HCT116 (cell line): ENCODE results near the gene TIMM29. TPM values are rescaled to one million over a fixed set of nuclear protein-coding genes. Genes with fewer than 3 reads are reported as not detected.

Experiments
- ATAC-seq: fragments of 200-7000 bp; cut with Tn5 transposase; 2 replicates; pipeline ENCODE4 v1.9.1; 2020; ENCODE audit warnings: mild to moderate bottlenecking, moderate library complexity
- BruUV-seq: library from RNA; stranded (reverse); fragments of 400-500 nt; replicated peaks from 2 replicates; lab custom pipeline; 2021; lab: Mats Ljungman, UMichigan
- CTCF ChIA-PET: fragments of 300-600 bp; sonication (Branson Sonifier 250); formaldehyde crosslinking; loops from one replicate; lab custom pipeline; 2021; ENCODE audit warnings: antibody characterized with exemption; lab: Charles Lee
- POLR2A ChIA-PET: fragments of 300-600, 350-600 bp; sonication (Branson Sonifier 250); formaldehyde crosslinking; loops from one replicate; lab custom pipeline; 2021; ENCODE audit warnings: antibody characterized with exemption; lab: Charles Lee
- RAD21 ChIA-PET, 2 experiments: fragments of 300-600 bp; sonication (Branson Sonifier 250); formaldehyde crosslinking; loops; one replicate each; lab custom pipeline; 2023; ENCODE audit warnings: low total read pairs in 2 of 2; ENCODE audit not compliant: uncharacterized antibody in 2 of 2, unreplicated experiment in 2 of 2, low non-redundant PET in 1 of 2; lab: Charles Lee
- DNase-seq: peaks from one replicate; pipeline ENCODE4 v3.0.0-alpha.2; 2010; ENCODE audit warnings: low read depth, low spot score
- H2AFZ ChIP-seq: fragments of 200-600 bp; shearing (Covaris generic), sonication (generic); 2 replicates; pipeline ENCODE4 v1.6.1; 2017; ENCODE audit warnings: low read depth, mixed run types, mixed read lengths, antibody characterized with exemption, low read length; ENCODE audit not compliant: poor library complexity, severe bottlenecking
- H3K27ac ChIP-seq: 2 replicates; pipeline ENCODE4 v1.5.1; 2012; ENCODE audit warnings: low read depth, low read length
- H3K27me3 ChIP-seq: fragments of 200-600 bp; sonication (generic); 2 replicates; pipeline ENCODE4 v1.6.1; 2016; ENCODE audit warnings: mixed run types, low read length, mixed read lengths; ENCODE audit not compliant: insufficient read depth
- H3K36me3 ChIP-seq, 2 experiments: fragments of 200-500 bp in 1 of 2; fragments of 200-600 bp in 1 of 2; sonication (Bioruptor generic) in 1 of 2; sonication (generic) in 1 of 2; 2 replicates each; pipeline versions ENCODE4 v1.5.1 to v1.6.1; 2014 to 2016; ENCODE audit warnings: low read length in 2 of 2, inconsistent platforms in 1 of 2, mixed read lengths in 1 of 2, mixed run types in 1 of 2; ENCODE audit not compliant: insufficient read depth in 2 of 2, control insufficient read depth in 1 of 2
- H3K4me1 ChIP-seq, 2 experiments: fragments of 200-600 bp in 1 of 2; sonication (generic) in 1 of 2; 2 replicates each; pipeline versions ENCODE4 v1.5.1 to v1.6.1; 2012 to 2017; ENCODE audit warnings: low read length in 2 of 2, inconsistent platforms in 1 of 2, mild to moderate bottlenecking in 1 of 2, mixed read lengths in 1 of 2, mixed run types in 1 of 2, moderate library complexity in 1 of 2; ENCODE audit not compliant: insufficient read depth in 2 of 2, control insufficient read depth in 1 of 2
- H3K4me2 ChIP-seq: fragments of 200-600 bp; sonication (generic); 2 replicates; pipeline ENCODE4 v1.6.1; 2017; ENCODE audit warnings: mixed run types, low read length, mixed read lengths
- H3K4me3 ChIP-seq, 2 experiments: fragments of 200-600 bp in 1 of 2; sonication (generic) in 1 of 2; replicated peaks in 1 of 2; 2 replicates each; pipeline ENCODE4 v1.5.1; 2011 to 2016; ENCODE audit warnings: low read length in 2 of 2, control low read depth in 1 of 2, low read depth in 1 of 2, mild to moderate bottlenecking in 1 of 2, mixed read lengths in 1 of 2, mixed run types in 1 of 2
- H3K79me2 ChIP-seq: fragments of 200-600 bp; sonication (generic); 2 replicates; pipeline ENCODE4 v1.6.1; 2017; ENCODE audit warnings: mild to moderate bottlenecking, mixed run types, low read length, moderate library complexity, mixed read lengths; ENCODE audit not compliant: insufficient read depth
- H3K9ac ChIP-seq: fragments of 200-600 bp; sonication (generic); 2 replicates; pipeline ENCODE4 v1.6.1; 2016; ENCODE audit warnings: low read length, mixed read lengths
- H3K9me2 ChIP-seq: fragments of 200-600 bp; sonication (generic), shearing (Covaris generic); 2 replicates; pipeline ENCODE4 v1.6.1; 2017; ENCODE audit warnings: mixed run types, mild to moderate bottlenecking, moderate library complexity; ENCODE audit not compliant: insufficient read depth
- H3K9me3 ChIP-seq, 2 experiments: fragments of 200-500 bp in 1 of 2; fragments of 200-600 bp in 1 of 2; sonication (Bioruptor generic) in 1 of 2; sonication (generic) in 1 of 2; 2 replicates each; pipeline ENCODE4 v1.6.1; 2014 to 2017; ENCODE audit warnings: low read length in 2 of 2, mixed read lengths in 2 of 2, inconsistent platforms in 1 of 2, low read depth in 1 of 2, mild to moderate bottlenecking in 1 of 2, mixed run types in 1 of 2, moderate library complexity in 1 of 2; ENCODE audit not compliant: control insufficient read depth in 1 of 2, insufficient read depth in 1 of 2
- H4K20me1 ChIP-seq: fragments of 200-600 bp; sonication (generic), shearing (Covaris generic); 2 replicates; pipeline ENCODE4 v1.6.1; 2017; ENCODE audit warnings: mixed run types, mild to moderate bottlenecking, moderate library complexity; ENCODE audit not compliant: insufficient read depth
- CEBPB ChIP-seq: IDR thresholded peaks from 2 replicates; pipeline ENCODE4 v1.6.1; 2012; ENCODE audit warnings: low read depth
- EGR1 ChIP-seq: IDR thresholded peaks from 2 replicates; pipeline ENCODE4 v1.6.1; 2012; ENCODE audit warnings: low read depth
- ELF1 ChIP-seq: IDR thresholded peaks from 2 replicates; pipeline ENCODE4 v1.6.1; 2012; ENCODE audit warnings: low read depth, borderline replicate concordance
- EZH2phosphoT487 ChIP-seq: fragments of 200-600 bp; IDR thresholded peaks from 2 replicates; pipeline ENCODE4 v1.6.1; 2018; ENCODE audit warnings: antibody characterized with exemption, borderline replicate concordance
- FOSL1 ChIP-seq: IDR thresholded peaks from 2 replicates; pipeline ENCODE4 v1.6.1; 2012; ENCODE audit warnings: low read depth
- JUND ChIP-seq: IDR thresholded peaks from 2 replicates; pipeline ENCODE4 v1.6.1; 2012
- POLR2A ChIP-seq: IDR thresholded peaks from 2 replicates; pipeline ENCODE4 v1.7.0; 2011; ENCODE audit warnings: borderline replicate concordance; ENCODE audit not compliant: insufficient read depth, insufficient read length; ENCODE audit errors: extremely low read depth
- POLR2AphosphoS5 ChIP-seq: IDR thresholded peaks from 2 replicates; pipeline ENCODE4 v1.6.1; 2011; ENCODE audit warnings: mild to moderate bottlenecking, low read depth, low read length, moderate library complexity
- RAD21 ChIP-seq: IDR thresholded peaks from 2 replicates; pipeline ENCODE4 v1.6.1; 2012; ENCODE audit warnings: low read depth, mild to moderate bottlenecking
- SIN3A ChIP-seq: IDR thresholded peaks from 2 replicates; pipeline ENCODE4 v1.6.1; 2012; ENCODE audit warnings: low read depth
- SP1 ChIP-seq: IDR thresholded peaks from 2 replicates; pipeline ENCODE4 v1.6.1; 2012; ENCODE audit warnings: low read depth
- TCF7L2 ChIP-seq: IDR thresholded peaks from 2 replicates; pipeline ENCODE4 v1.7.0; 2011; ENCODE audit warnings: borderline replicate concordance, inconsistent platforms; ENCODE audit not compliant: insufficient read depth, insufficient read length; ENCODE audit errors: extremely low read depth
- ZFX ChIP-seq: fragments of 450-650 bp; IDR thresholded peaks from 2 replicates; pipeline ENCODE4 v1.6.1; 2017
- ZNF274 ChIP-seq: fragments of 200-500 bp; sonication (Bioruptor generic); IDR thresholded peaks from 2 replicates; pipeline ENCODE4 v1.6.1; 2014; ENCODE audit warnings: mild to moderate bottlenecking, low read depth, low read length, inconsistent platforms
- intact Hi-C: fragments of 100-400 bp; cut with micrococcal nuclease; formaldehyde crosslinking; loops from 2 replicates; pipeline ENCODE4 v1.10.0; 2022
- total RNA-seq: library from RNA; stranded (reverse); gene quantifications from one replicate; pipeline ENCODE4 v1.2.1, GENCODE V29; 2021; ENCODE audit not compliant: unreplicated experiment
- TF ChIP-seq, protein P1 (sequence below): IDR thresholded peaks from 2 replicates; pipeline ENCODE4 v1.6.1; 2011; ENCODE audit warnings: mild to moderate bottlenecking, low read length, moderate library complexity; ENCODE audit not compliant: insufficient replicate concordance; ENCODE audit errors: extremely low read depth
- TF ChIP-seq, protein P2 (sequence below), 3 experiments: fragments of 200-600 bp in 1 of 3; sonication (generic) in 1 of 3; IDR thresholded peaks in 2 of 3; conservative IDR thresholded peaks in 1 of 3; 2 replicates each; pipeline ENCODE4 v1.5.1; 2012 to 2017; ENCODE audit warnings: low read depth in 2 of 3, low read length in 2 of 3, antibody characterized with exemption in 1 of 3, borderline replicate concordance in 1 of 3, control low read depth in 1 of 3, mild to moderate bottlenecking in 1 of 3, mixed read lengths in 1 of 3, mixed run types in 1 of 3, moderate library complexity in 1 of 3; ENCODE audit not compliant: insufficient read depth in 1 of 3
- TF ChIP-seq, protein P3 (sequence below): IDR thresholded peaks from 2 replicates; pipeline ENCODE4 v1.6.1; 2012
- TF ChIP-seq, protein P4 (sequence below): IDR thresholded peaks from 2 replicates; pipeline ENCODE4 v1.6.1; 2012
- TF ChIP-seq, protein P5 (sequence below): IDR thresholded peaks from 2 replicates; pipeline ENCODE4 v1.6.1; 2012; ENCODE audit warnings: low read depth

The TIMM29 gene
- total RNA-seq, 1 experiment from 2014 or later = 20.3 TPM

DNA sequence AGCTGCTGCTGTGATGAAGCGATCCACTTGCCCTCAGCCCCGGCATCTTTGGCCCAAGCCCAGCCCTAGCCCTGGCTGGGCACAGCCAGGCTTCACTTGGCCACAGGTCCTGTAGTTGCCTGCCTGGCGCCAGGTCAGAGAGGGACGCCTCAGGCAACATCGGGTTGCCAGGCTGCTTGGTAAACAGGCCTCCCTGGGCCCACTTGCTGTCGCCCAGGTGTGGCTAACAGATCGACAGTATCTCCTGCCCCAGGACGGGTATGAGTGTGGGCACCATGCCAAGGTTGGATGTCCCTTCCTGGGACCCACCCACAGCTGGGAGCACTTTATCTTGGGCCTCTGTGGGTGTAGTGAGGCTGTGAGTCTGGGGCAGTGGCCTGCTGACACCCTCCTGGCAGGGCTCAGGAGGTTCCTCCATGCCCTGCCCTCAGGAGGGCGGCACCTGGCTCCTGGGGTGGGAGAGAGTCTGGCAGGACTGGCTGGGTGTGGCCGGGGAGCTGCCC lies 29.4 kb upstream of the TIMM29 start:
- Histone ChIP-seq H4K20me1 (no peaks in the 10 kb centered on the region), H3K9me3 (no peaks in the 10 kb centered on the region), H3K27me3 (no peaks in the 10 kb centered on the region), H3K9me2 (no peaks in the 10 kb centered on the region), H3K4me2 (peak overlapping the region; percentile 26; the same call in 1 of the 2 replicates), H3K79me2 (peaks cover 85% of the 10 kb centered on the region)
- CTCF ChIA-PET = interaction anchor here (0.5 to 0.6 kb wide), 2 partner anchors 29 to 381 kb away, joined by 3 read pairs; no protein-coding TSS in a partner anchor
- intact Hi-C loops = no loop called here
- RAD21 ChIA-PET = no interaction called here
- no TSS peak for BruUV-seq
- TF ChIP-seq FOSL1 = no peak
- TF ChIP-seq ZNF274 = no peak
- TF ChIP-seq ELF1 = no peak
- TF ChIP-seq, protein P1, sequence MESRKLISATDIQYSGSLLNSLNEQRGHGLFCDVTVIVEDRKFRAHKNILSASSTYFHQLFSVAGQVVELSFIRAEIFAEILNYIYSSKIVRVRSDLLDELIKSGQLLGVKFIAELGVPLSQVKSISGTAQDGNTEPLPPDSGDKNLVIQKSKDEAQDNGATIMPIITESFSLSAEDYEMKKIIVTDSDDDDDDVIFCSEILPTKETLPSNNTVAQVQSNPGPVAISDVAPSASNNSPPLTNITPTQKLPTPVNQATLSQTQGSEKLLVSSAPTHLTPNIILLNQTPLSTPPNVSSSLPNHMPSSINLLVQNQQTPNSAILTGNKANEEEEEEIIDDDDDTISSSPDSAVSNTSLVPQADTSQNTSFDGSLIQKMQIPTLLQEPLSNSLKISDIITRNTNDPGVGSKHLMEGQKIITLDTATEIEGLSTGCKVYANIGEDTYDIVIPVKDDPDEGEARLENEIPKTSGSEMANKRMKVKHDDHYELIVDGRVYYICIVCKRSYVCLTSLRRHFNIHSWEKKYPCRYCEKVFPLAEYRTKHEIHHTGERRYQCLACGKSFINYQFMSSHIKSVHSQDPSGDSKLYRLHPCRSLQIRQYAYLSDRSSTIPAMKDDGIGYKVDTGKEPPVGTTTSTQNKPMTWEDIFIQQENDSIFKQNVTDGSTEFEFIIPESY = no peak
- TF ChIP-seq EGR1 = no peak
- no peak for TF ChIP-seq EZH2phosphoT487
- TF ChIP-seq SIN3A = no peak
- TF ChIP-seq TCF7L2 = no peak
- TF ChIP-seq, protein P2, sequence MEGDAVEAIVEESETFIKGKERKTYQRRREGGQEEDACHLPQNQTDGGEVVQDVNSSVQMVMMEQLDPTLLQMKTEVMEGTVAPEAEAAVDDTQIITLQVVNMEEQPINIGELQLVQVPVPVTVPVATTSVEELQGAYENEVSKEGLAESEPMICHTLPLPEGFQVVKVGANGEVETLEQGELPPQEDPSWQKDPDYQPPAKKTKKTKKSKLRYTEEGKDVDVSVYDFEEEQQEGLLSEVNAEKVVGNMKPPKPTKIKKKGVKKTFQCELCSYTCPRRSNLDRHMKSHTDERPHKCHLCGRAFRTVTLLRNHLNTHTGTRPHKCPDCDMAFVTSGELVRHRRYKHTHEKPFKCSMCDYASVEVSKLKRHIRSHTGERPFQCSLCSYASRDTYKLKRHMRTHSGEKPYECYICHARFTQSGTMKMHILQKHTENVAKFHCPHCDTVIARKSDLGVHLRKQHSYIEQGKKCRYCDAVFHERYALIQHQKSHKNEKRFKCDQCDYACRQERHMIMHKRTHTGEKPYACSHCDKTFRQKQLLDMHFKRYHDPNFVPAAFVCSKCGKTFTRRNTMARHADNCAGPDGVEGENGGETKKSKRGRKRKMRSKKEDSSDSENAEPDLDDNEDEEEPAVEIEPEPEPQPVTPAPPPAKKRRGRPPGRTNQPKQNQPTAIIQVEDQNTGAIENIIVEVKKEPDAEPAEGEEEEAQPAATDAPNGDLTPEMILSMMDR (IDR thresholded peaks at IDR 0.05 in 2 of 3, conservative IDR thresholded peaks at IDR 0.05 in 1 of 3; ENCODE audit: borderline replicate concordance in 1 of 3, insufficient read depth in 1 of 3, low read depth in 2 of 3, low read length in 2 of 3) = no peak
- TF ChIP-seq, protein P3, sequence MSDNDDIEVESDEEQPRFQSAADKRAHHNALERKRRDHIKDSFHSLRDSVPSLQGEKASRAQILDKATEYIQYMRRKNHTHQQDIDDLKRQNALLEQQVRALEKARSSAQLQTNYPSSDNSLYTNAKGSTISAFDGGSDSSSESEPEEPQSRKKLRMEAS = no peak
- TF ChIP-seq POLR2AphosphoS5 = no peak
- TF ChIP-seq, protein P4, sequence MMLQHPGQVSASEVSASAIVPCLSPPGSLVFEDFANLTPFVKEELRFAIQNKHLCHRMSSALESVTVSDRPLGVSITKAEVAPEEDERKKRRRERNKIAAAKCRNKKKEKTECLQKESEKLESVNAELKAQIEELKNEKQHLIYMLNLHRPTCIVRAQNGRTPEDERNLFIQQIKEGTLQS = no peak
- TF ChIP-seq JUND = no peak
- TF ChIP-seq POLR2A = no peak
- no peak for TF ChIP-seq SP1
- TF ChIP-seq, protein P5, sequence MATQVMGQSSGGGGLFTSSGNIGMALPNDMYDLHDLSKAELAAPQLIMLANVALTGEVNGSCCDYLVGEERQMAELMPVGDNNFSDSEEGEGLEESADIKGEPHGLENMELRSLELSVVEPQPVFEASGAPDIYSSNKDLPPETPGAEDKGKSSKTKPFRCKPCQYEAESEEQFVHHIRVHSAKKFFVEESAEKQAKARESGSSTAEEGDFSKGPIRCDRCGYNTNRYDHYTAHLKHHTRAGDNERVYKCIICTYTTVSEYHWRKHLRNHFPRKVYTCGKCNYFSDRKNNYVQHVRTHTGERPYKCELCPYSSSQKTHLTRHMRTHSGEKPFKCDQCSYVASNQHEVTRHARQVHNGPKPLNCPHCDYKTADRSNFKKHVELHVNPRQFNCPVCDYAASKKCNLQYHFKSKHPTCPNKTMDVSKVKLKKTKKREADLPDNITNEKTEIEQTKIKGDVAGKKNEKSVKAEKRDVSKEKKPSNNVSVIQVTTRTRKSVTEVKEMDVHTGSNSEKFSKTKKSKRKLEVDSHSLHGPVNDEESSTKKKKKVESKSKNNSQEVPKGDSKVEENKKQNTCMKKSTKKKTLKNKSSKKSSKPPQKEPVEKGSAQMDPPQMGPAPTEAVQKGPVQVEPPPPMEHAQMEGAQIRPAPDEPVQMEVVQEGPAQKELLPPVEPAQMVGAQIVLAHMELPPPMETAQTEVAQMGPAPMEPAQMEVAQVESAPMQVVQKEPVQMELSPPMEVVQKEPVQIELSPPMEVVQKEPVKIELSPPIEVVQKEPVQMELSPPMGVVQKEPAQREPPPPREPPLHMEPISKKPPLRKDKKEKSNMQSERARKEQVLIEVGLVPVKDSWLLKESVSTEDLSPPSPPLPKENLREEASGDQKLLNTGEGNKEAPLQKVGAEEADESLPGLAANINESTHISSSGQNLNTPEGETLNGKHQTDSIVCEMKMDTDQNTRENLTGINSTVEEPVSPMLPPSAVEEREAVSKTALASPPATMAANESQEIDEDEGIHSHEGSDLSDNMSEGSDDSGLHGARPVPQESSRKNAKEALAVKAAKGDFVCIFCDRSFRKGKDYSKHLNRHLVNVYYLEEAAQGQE = no peak
- TF ChIP-seq CEBPB = no peak
- no peak for TF ChIP-seq ZFX
- no peak for TF ChIP-seq RAD21
- TF ChIP-seq, all 23 proteins: peak for 0
- ATAC-seq = peak; percentile 30; the same call in 1 of the 2 replicates
- Histone ChIP-seq H3K36me3 (no peaks in the 10 kb centered on the region; a peak in 1 of 4 replicates), H2AFZ (no peak overlapping the region), H3K4me3 (no peak overlapping the region), H3K9ac (no peak overlapping the region), H3K27ac (peak overlapping the region; percentile 56), H3K4me1 (peaks cover 13 to 50% of the 10 kb centered on the region in 2 experiments)
- POLR2A ChIA-PET = no interaction called here
- no peak for DNase-seq
